HG03039 (cell line): Measurements from ENCODE around the gene RFX7.

ENCODE experiments used
- ATAC-seq: cut with Tn5 transposase; IDR thresholded peaks from one replicate; pipeline ENCODE4 v1.9.1; 2021; ENCODE audit warnings: mild to moderate bottlenecking, moderate library complexity; ENCODE audit not compliant: unreplicated experiment

The RFX7 gene

DNA sequence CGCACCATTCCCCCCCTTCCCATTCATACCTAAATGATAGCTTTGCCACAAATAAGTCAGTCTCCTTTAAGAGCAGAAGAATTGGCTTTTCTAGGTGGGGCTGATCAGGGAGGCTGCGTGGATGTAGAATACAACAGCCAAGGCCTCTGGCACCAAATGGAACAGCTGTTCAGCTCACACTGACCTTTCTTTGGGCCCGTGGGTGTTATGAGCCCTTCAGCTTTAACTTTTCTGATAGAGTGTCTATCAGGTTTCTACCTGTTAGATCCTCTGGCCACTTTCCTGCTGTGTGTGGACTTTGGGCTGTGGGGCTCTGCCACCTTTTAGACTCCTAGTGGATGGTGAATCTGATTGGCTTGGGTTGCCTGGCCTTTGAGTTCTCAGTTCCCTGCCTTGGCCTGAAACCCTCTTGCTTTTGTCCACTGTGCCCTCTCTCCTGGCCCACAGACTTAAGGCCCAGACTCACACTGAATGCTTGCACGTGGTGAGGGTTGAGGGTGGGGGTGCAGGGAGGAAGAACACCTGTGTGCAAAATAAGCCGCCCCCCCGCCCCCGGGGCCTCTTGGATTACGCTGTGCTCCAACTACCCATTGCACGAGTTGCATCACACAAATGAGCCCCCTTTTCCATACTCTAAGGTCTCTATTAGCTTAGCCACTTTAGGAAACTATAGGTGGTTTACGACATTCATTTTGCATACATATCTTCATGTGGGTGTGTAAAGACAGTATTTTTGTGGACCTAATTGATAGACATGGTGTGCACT, 1.3 kb upstream of the RFX7 start:
- ATAC-seq = no peak

GRCh38 chr15:56244038-56244810, 545 bp upstream of the RFX7 start:
- ATAC-seq = no peak

DNA sequence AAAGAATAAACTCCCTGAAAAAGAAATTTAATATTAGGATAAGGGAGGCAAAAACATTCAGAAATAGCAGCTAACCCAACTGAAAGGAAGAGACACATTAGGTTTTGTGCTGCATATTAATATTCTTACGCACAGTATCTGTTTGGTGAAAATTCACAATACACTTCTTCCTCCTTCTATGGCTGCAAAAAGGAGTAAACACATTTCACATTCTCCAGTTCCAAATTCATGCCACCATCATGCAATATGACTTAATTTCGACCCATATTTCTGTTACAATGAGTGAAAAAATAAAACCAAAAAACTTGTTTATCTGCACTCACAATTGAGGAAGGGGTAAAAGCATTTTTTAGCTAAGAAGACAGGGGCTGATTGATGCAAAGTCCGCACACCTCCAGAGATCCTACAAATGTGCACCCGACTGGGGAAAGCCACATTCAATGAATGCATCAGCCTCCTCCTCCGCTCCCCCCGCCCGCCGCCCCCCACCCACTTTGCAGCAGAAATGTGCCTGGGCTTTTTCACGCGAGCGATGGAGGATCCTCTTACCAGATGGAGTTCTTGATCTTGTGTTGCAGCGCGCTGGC, 1.0 kb downstream of the RFX7 start:
- no peak for ATAC-seq

- no peak for ATAC-seq
Observed at GRCh38 chr15:56241374-56242105, 2.1 kb downstream of the RFX7 start.

DNA sequence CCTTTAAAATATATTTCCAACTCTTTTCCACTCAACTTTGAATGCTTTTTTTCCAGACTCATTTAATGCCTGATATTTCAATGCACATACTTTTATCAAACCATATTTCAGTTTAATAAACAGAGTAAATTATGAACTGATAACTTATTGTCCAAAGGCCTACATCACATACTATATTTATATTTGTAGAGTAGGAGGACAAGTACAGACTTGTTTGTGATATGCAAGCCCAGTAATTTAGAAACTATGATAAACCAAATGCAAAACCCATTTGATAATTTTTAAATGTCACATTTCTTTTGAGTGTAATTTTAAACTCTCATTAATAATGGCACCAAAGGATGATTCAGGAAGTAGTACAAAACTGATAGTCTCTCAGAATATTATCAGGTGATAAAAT, 3.3 kb downstream of the RFX7 start:
- no peak for ATAC-seq

- ATAC-seq = no peak
Observed at GRCh38 chr15:56236197-56236596, 7.5 kb downstream of the RFX7 start.

DNA sequence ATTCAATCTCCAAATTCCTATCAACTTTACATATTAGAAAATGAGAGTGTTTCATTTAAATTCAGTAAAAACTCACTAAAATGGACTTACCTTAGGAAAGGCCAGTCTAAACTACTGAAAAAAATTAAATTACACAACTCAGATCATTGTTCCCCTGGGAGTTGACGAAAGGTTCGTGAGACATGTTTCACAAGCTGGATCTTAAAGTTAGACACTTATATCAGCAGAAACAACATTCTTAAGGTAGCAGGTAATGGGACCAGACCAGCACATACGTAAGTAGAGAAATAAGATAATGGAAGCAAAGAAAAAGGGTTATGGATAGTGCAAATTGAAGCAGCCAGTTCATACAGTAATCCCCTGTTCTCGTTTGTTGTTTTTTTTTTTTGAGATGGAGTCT, 8.9 kb downstream of the RFX7 start:
- no peak for ATAC-seq

DNA sequence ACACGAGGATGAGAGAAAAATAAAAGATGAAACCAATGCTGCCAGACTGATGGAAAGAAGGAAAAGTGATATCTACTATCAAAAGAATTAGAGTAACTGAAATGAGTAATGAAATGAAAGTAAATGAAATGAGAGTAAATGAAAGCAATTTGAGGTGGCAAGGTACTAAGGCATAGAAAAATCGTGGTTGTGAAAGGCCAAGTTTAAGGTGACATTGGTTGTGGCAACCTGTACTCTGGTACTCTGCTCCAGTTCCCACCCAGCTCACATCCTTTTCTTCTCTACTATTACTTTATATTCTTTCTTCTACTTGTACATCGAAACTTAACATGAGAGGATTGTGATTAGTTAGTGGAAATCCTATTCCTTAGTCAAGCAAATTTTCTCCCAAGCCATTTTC, 10.1 kb downstream of the RFX7 start:
- no peak for ATAC-seq

DNA sequence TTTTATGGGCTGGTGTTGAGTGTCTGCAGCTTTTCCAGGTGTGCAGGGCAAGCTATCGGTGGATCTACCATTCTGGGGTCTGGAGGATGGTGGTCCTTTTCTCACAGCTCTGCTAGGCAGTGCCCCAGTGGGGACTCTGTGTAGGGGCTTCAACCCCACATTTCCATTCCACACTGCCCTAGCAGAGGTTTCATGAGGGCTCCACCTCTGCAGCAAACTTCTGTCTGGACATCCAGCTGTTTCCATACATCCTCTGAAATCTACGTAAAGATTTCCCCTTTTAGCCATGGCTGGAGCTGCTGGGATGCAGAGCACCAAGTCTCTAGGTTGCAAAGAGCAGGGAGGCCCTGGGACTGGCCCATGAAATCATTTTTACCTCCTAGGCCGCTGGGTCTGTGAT, 11.6 kb downstream of the RFX7 start:
- no peak for ATAC-seq

- no peak for ATAC-seq
Observed at GRCh38 chr15:56228854-56229253, 14.8 kb downstream of the RFX7 start.

DNA sequence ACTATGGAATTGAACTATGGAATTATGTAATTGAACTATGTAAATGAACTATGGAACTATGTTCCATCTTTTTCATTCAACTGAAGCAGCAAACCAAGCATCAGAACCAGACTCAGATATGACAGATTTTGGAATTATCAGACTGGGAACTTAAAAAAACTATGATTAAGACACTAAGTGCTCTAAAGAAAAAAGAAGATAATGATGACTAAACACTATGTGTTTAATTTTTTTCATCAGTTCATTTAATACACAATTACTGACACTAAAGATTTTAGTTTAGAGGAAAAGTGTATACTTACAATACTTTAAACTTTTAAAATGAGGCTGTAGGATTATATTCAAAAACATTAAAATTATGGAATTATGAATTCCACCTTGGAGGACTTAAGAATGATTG, 15.3 kb downstream of the RFX7 start:
- ATAC-seq = no peak

GRCh38 chr15:56227780-56228179, 15.9 kb downstream of the RFX7 start:
- ATAC-seq = no peak

GRCh38 chr15:56227306-56227705, 16.4 kb downstream of the RFX7 start:
- ATAC-seq = no peak

DNA sequence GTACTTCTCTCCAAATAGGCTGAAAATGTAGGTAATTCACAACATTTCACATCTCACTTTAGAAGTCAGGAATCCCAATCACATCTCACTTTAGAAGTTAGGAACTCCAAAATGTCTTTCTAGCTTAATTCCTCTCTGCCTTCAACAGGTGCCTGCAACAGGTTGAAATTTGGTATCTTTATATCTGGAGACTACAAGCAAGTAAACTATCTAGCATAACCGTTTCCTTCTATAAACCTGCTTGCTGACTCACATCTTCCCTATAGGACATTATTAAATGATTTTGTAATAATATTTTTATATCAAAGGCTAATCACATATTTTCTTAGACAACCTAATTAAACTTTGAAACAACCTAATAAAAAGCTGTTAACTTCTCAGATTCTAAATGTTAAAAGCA, 18.2 kb downstream of the RFX7 start:
- ATAC-seq = no peak

GRCh38 chr15:56222302-56222701, 21.4 kb downstream of the RFX7 start:
- no peak for ATAC-seq

- ATAC-seq = no peak
Observed at GRCh38 chr15:56217341-56217740, 26.3 kb downstream of the RFX7 start.

DNA sequence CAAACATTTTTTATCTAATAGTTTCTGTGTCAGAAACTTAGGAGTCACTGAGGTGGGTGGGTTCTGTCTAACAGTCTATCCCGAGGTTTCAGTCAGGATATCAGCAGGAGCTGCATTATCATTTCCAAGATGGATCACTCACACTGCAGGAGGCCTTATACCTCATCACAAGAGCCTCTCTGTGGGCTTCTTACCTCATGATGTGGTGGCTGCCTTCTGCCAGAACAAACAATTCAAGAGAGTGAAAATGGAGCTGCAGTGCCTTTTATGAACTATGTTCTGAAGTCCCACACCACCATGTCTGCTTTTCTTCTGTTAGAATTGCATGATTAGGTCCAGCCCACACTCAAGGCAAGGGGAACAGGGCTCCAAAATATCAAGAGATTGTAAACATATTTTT, 27.9 kb downstream of the RFX7 start:
- ATAC-seq = no peak

GRCh38 chr15:56211960-56212550, 31.6 kb downstream of the RFX7 start:
- ATAC-seq = no peak

DNA sequence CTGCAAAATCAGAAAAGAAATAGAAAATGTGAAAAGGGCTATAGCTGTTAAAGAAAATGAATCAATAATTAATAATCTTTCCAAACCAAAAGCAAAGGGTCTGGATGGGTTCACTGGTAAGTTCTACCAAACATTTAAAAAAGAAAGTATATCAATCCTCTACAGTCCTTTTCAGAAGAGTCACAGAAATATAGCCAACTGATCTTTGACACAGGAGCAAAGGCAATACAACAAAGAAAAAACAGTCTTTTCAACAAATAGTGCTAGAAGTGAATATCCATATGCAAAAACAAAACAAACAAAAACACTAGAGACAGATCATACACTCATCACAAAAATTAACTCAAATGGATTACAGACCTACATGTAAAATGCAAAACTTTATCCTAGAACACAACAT, 32.6 kb downstream of the RFX7 start:
- no peak for ATAC-seq

- ATAC-seq = no peak
Observed at GRCh38 chr15:56208641-56209155, 35.0 kb downstream of the RFX7 start.

- no peak for ATAC-seq
Observed at GRCh38 chr15:56208185-56208584, 35.5 kb downstream of the RFX7 start.
